Measurements from ENCODE around the gene AGAP5.
"Not testable (repeated sequence)": the region's sequence is repeated elsewhere in the genome, so short reads cannot be mapped to it uniquely, and the experiment has no call there.

DNA sequence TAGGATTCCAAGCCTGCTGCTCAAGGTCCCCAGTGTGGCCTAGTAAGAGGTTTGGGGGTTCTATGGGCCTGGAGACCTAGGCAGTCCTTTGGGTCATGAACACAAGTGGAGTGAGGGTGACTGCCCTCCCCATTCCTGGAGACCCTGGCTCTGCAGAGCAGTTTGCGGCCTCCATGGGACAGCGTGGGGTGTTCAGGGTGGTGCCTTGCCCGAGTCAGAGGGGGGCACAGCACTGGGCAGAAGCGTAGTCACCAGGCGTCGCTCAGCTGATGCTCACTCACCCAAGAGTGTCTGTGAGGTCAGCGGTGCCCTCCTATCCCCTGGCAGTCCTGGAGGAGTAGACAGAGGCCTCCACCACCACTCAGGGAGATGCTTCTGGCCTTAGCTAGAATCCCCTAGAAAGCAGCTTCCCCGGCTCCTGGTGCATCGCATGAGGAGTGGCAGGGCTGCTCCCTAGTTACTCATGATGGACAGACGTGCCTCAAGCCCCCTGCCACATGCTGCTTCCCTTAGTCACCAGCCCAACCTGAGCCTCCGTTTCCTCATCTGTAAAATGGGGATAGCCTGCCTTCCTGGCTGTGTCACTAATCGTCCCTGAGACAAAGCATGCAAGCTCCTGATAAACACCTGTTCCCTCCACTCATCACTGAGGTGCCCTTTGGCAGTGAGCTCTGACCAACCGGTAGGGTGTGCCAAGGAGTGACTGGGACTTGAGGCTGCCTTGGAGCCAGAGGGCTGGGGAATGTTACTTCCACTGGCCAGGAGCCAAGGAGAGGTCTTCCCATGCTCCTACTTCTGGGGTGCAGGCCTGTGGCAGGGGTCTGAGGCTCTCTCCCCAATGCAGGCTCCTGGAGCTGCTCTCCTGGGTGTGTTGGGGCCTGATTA, 33.5 kb downstream of the AGAP5 start:
- not testable (repeated sequence) for TF ChIP-seq POLR2AphosphoS5 (IDR thresholded peaks at IDR 0.05; ENCODE audit: low read depth, low read length); ZNF274 (IDR thresholded peaks at IDR 0.05; ENCODE audit: borderline replicate concordance, extremely low read depth, low read length); JUN (IDR thresholded peaks at IDR 0.05; ENCODE audit: low read depth, low read length); POLR2A (IDR thresholded peaks at IDR 0.05; ENCODE audit: control extremely low read depth in 1 of 2, low read depth in 2 of 2, low read length in 2 of 2); JUND (IDR thresholded peaks at IDR 0.05; ENCODE audit: low read length); KDM1A (IDR thresholded peaks at IDR 0.05; ENCODE audit: borderline replicate concordance, low read length)
- TF ChIP-seq, protein P1, sequence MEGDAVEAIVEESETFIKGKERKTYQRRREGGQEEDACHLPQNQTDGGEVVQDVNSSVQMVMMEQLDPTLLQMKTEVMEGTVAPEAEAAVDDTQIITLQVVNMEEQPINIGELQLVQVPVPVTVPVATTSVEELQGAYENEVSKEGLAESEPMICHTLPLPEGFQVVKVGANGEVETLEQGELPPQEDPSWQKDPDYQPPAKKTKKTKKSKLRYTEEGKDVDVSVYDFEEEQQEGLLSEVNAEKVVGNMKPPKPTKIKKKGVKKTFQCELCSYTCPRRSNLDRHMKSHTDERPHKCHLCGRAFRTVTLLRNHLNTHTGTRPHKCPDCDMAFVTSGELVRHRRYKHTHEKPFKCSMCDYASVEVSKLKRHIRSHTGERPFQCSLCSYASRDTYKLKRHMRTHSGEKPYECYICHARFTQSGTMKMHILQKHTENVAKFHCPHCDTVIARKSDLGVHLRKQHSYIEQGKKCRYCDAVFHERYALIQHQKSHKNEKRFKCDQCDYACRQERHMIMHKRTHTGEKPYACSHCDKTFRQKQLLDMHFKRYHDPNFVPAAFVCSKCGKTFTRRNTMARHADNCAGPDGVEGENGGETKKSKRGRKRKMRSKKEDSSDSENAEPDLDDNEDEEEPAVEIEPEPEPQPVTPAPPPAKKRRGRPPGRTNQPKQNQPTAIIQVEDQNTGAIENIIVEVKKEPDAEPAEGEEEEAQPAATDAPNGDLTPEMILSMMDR (IDR thresholded peaks at IDR 0.05; ENCODE audit: control extremely low read depth in 1 of 3, insufficient read depth in 1 of 3, low read depth in 1 of 3, low read length in 3 of 3): not testable (repeated sequence)
- TF ChIP-seq, protein P2, sequence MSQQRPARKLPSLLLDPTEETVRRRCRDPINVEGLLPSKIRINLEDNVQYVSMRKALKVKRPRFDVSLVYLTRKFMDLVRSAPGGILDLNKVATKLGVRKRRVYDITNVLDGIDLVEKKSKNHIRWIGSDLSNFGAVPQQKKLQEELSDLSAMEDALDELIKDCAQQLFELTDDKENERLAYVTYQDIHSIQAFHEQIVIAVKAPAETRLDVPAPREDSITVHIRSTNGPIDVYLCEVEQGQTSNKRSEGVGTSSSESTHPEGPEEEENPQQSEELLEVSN (IDR thresholded peaks at IDR 0.05): not testable (repeated sequence)
